ENCODE data around the gene TM9SF4. TPM values are rescaled to one million over a fixed set of nuclear protein-coding genes. Genes with fewer than 3 reads are reported as not detected.

TM9SF4 gene
- polyA plus RNA-seq, 1 donor (not counting 4 experiments of a cell fraction or from before 2014, with no cell fraction given), result 49.4 TPM

DNA sequence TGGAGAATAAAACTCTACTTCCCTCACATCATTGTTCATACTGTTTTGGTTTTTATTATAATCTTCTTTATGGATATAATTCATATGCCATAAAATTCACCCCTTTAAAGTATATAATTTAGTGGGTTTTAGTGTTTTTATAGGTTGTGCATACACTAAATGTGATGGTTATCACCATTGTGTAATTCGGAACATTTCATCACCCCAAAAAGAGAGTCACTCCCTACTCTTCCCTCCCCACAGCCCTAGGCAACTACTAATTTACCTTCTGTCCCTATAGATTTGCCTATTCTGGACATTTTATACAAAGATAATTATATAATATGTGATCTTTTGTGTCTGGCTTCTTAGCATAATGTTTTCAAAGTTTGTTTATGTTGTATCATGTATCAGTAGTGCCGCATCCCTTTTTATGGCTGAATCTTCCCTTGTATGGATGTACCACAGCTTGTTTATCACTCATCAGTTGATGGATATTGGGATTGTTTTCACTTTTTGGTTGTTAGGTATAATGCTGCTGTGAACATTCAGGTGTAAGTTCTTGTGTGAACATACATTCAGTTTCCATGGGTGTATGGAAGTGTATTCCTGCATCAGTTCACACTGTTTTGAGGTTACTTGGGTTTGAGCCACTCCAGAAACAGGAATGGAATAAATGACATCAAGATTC is 4.2 kb downstream of the TM9SF4 start:
- Histone ChIP-seq H3K4me3 (ENCODE audit: control insufficient read depth in 2 of 3, extremely low read depth in 1 of 3, insufficient read depth in 2 of 3, low read depth in 1 of 3, low read length in 3 of 3) (no peak overlapping the region), H3K79me2 (ENCODE audit: control insufficient read depth, insufficient read depth, low read length) (peaks cover 83% of the 10 kb centered on the region), H3K27ac (ENCODE audit: control insufficient read depth, insufficient read depth, low read length) (no peak overlapping the region), H2AFZ (ENCODE audit: control insufficient read depth, low read length) (no peak overlapping the region), H3K4me2 (ENCODE audit: control insufficient read depth, extremely low read depth, insufficient read depth, low read depth, low read length) (no peak overlapping the region), H3K9me3 (ENCODE audit: control insufficient read depth, low read depth, low read length) (no peaks in the 10 kb centered on the region), H3K27me3 (ENCODE audit: control insufficient read depth, extremely low read depth, insufficient read depth, low read length) (no peaks in the 10 kb centered on the region), H3K4me1 (ENCODE audit: control insufficient read depth, extremely low read depth, insufficient read depth, low read length) (peaks cover 20% of the 10 kb centered on the region), H3K9me1 (ENCODE audit: control insufficient read depth, extremely low read depth, insufficient read depth, low read length) (peaks cover 7% of the 10 kb centered on the region), H4K20me1 (ENCODE audit: control insufficient read depth, extremely low read depth, insufficient read depth, low read length) (peaks cover 11% of the 10 kb centered on the region), H3K9ac (ENCODE audit: control insufficient read depth, extremely low read depth, insufficient read depth, low read length) (no peak overlapping the region), H3K36me3 (ENCODE audit: control insufficient read depth in 2 of 2, extremely low read depth in 1 of 2, insufficient read depth in 2 of 2, low read length in 2 of 2) (peaks cover 3 to 19% of the 10 kb centered on the region in 2 experiments)
- FAIRE-seq, result no peak
- no peak for DNase-seq (ENCODE audit: low read depth, low spot score)
- dilution Hi-C loops (cut with MboI; ENCODE audit: extremely low pct_ligation_motif_present, low sequenced_read_pairs), result no loop called here
- TF ChIP-seq CTCF (optimal IDR thresholded peaks at IDR 0.05 in 1 of 3, IDR thresholded peaks at IDR 0.05 in 1 of 3, conservative IDR thresholded peaks at IDR 0.05 in 1 of 3; ENCODE audit: extremely low read depth in 1 of 3, insufficient read depth in 2 of 3, low read length in 3 of 3) (no peak), EZH2 (IDR thresholded peaks at IDR 0.05; ENCODE audit: low read length) (no peak)

DNA sequence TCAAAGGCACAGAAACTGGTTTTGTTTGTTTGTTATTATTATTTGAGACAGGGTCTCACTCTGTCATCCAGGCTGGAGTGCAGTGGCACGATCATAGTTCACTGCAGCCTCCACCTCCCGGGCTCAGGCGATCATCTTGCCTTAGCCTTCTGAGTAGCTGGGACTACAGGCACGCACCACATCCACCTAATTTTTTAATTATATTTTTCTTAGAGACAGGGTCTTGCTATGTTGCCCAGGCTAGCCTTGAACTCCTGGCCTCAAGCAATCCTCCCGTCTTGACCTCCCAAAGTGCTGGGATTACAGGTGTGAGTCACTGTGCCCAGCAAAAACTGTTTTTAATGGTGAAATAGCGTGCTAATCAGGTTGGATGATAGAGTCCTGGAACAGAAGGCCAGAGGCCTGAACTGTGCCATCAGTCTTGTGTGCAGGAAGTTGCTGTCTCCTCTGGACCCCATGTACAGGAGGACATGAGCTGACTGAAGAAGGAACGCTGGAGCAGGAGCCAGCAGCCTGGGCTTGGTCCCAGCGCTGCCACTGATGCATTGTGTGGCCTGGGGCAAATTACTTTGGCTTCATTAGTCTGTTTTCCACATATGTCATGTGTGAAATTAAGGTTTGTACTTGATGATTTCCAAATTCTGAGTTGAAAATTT is 4.9 kb downstream of the TM9SF4 start:
- no peaks in the 10 kb centered on the region for H3K9me3 ChIP-seq (ENCODE audit: control insufficient read depth, low read depth, low read length)
- no peak overlapping the region for H3K27ac ChIP-seq (ENCODE audit: control insufficient read depth, insufficient read depth, low read length)
- H3K4me1 ChIP-seq (ENCODE audit: control insufficient read depth, extremely low read depth, insufficient read depth, low read length), result peaks cover 20% of the 10 kb centered on the region
- H3K27me3 ChIP-seq (ENCODE audit: control insufficient read depth, extremely low read depth, insufficient read depth, low read length), result no peaks in the 10 kb centered on the region
- dilution Hi-C loops (cut with MboI; ENCODE audit: extremely low pct_ligation_motif_present, low sequenced_read_pairs), result no loop called here
- no peak overlapping the region for H3K4me2 ChIP-seq (ENCODE audit: control insufficient read depth, extremely low read depth, insufficient read depth, low read depth, low read length)
- H3K4me3 ChIP-seq (ENCODE audit: control insufficient read depth in 2 of 3, extremely low read depth in 1 of 3, insufficient read depth in 2 of 3, low read depth in 1 of 3, low read length in 3 of 3), result no peak overlapping the region
- H4K20me1 ChIP-seq (ENCODE audit: control insufficient read depth, extremely low read depth, insufficient read depth, low read length), result peaks cover 11% of the 10 kb centered on the region
- DNase-seq (ENCODE audit: low read depth, low spot score) (no peak), FAIRE-seq (no peak)
- TF ChIP-seq EZH2 (IDR thresholded peaks at IDR 0.05; ENCODE audit: low read length), result no peak
- TF ChIP-seq CTCF (optimal IDR thresholded peaks at IDR 0.05 in 1 of 3, IDR thresholded peaks at IDR 0.05 in 1 of 3, conservative IDR thresholded peaks at IDR 0.05 in 1 of 3; ENCODE audit: extremely low read depth in 1 of 3, insufficient read depth in 2 of 3, low read length in 3 of 3), result no peak
- H3K9me1 ChIP-seq (ENCODE audit: control insufficient read depth, extremely low read depth, insufficient read depth, low read length), result peaks cover 7% of the 10 kb centered on the region
- peaks cover 89% of the 10 kb centered on the region for H3K79me2 ChIP-seq (ENCODE audit: control insufficient read depth, insufficient read depth, low read length)
- no peak overlapping the region for H2AFZ ChIP-seq (ENCODE audit: control insufficient read depth, low read length)
- no peak overlapping the region for H3K9ac ChIP-seq (ENCODE audit: control insufficient read depth, extremely low read depth, insufficient read depth, low read length)
- peaks cover 3 to 19% of the 10 kb centered on the region in 2 experiments for H3K36me3 ChIP-seq (ENCODE audit: control insufficient read depth in 2 of 2, extremely low read depth in 1 of 2, insufficient read depth in 2 of 2, low read length in 2 of 2)

Data from keratinocyte (primary cell).